CD4-positive, alpha-beta T cell treated with Interleukin-17A for 4 hours (primary cell): ENCODE results near the gene ADRA2B.

Experiments used
- DNase-seq: peaks from one replicate; pipeline ENCODE4 v3.0.0-alpha.2; 2020; ENCODE audit warnings: mixed read lengths

Gene ADRA2B

DNA sequence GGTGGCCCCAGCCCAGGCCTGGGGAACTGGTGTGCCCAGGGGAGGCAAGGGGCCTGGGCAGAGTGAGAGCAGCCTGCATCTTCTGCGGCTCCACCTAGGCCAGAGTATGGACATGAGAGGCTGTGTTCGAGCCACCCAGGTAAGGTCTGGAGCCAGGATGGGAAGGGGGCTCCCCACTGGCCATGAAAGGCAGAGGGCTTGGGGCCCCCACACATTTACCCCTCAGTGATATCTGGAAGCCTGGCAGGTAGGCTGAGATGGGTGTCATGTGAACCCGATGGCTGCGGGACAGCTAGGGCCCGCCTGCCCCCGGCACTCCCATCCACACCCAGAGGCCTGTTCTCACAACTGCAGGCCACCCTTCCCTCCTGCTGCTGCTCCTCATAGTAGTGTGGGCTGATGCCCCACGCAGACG is 13.2 kb downstream of the ADRA2B start:
- no peak for DNase-seq

DNA sequence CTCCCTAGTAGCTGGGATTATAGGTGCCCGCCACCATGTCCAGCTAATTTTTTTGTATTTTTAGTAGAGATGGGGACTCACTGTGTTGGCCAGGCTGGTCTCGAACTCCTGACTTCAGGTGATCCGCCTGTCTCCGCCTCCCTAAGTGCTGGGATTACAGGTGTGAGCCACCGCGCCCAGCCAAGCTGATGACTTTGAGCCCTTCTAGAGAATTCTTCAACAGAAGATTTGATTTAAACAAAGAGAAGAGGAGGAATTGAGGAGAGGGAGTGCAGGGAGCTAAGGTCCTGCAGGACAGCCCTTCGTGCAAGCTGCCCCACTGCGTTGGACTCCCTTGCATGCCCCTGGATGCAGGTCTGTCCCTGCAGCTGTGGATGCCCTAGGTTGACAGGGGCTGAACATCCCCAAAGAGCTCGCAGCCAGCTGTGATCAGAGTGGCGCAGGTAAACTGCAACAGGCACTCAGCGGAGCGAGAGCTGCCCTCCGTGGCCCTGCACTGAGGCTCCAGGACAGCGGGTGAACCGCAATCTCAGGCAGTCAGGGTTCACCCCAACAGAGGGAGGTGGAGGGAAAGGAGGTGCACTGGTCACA is 13.7 kb downstream of the ADRA2B start:
- no peak for DNase-seq

DNA sequence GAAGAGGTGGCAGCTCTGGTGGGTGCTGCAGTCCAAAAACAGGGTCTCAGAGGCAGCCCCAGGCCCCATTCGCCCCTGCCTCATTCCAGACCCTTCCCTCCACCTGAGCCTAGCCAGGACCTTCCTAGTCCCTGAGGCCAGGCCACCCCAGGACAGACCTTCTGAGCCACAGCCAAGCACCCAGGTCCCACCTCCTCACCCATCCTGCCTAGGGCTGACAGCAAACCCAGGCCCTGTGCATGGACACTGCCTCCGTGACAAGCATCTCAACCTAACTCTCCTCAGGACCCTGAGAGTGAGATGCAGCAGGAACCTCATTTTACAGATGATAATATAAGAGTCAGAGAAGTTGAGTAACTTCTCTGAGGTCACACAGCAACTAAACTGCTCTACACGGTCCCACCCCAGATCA is 15.5 kb downstream of the ADRA2B start:
- no peak for DNase-seq

DNA sequence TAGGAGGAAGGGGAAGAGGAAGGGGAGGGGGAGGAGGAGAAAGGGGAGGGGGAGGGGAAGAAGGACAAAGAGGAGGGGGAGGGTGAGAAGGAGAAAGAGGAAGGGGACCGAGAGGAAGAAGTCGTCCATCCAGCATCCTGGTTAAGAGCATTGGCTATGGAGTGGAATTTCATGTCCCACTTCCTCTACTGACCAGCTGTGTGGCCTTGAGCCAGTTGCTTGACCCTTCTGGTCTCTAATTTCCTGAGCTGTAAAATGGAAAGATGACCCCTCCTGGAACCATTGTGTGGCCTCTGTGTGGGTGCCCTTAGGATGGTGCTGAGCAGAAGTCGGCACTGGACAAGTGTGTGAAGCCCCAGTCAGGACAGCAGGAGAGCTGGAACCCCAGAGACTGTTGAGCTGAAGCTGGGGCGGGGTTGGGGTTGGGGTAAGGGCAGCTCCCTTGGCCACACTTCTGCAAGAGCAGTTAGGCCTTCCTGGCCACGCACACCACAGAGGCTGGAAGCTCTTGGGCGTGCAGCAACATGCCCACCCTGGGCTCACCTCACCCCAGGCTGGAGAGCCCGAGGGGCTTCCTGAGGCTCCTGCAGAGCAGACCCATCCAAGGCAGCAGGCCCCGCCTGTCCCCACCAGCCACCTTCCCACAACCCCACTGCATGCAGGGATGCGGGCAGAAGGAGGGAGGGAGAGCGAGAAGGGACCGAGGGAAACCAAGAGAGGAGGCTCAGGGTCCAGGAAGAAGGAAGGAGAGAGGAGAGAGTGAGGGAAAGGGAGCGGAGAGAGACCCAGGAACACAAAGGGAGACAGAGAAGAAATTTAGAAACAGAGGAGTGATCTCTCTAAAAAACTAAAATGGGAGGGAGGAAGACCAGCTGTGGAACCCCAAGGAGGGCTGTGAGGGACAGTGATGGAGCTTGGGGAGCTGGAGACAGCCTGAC is 16.2 kb downstream of the ADRA2B start:
- no peak for DNase-seq

DNA sequence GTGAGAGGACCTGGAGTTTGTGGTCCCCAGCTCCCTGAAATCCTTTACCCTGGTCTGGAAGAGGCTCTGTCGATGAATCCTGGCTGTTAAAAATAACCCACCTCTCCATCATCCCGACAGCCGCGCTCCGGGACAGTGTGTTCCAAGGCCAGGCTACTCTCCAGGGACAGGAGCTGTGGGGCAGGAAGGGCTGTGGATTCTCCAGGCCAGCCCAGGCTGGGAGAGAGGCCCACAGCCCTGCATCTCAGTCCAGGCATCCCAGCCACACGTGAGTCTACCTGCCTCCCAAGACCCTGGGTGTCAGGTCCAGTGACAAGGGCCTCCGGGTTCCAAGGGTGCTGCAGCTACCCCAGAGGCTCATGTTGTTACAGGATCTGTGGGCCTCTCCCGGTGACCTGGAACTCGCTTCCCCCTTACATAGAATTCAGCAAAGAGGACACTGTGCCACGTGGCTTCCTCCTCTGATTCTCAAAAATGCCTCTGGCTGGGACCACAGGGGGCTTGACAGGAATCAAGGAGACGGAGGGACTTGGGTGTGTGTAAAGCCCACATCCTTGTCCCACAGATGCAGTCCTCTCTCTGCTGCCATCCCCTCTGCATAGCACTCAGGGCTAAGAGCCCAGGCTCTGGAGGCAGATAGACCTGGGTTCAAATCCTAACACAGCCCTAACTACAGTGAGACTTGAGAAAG is 17.3 kb downstream of the ADRA2B start:
- DNase-seq, result no peak

DNA sequence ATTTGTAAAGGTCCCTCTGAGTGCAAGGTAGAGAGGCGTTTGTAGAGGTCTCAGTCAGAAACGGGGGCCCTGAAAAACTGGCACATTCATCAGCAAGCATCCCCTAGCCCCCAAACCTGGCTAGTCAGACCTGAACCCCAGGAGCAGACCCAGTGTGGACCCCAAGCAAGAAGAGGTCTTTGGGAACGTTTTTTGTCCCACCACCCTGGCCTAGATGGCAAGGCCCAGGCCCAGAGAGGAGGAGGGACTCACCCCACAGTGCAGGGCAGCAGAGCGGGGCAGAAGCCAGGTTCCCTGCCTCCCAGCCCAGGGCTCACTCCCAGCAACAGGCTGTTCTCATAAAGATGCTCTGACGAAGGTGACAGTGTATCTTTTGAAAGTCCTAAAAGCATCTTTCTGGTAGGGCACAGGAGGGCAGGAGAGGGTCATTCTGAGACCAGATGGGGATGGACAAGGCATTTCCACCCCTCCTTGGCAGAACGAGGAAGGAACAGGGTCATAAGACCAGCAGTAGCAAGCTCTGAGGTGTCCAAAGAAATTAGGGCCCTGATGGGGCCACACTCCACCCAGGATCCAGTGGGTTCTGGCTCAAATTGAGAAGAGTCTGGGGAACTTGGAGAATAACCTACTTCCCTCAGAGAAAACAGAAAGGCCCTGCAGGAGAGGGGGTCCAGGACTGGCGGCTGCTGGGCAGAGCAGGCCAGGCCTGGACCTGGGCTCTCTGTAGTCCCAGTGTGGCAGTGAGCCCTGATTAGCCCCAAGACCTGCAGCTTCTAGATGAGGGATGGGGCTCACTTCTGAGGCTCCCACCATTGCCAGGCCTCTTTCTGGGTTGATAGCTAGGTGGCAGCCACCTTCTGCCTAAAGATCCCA is 18.2 kb downstream of the ADRA2B start:
- no peak for DNase-seq

DNA sequence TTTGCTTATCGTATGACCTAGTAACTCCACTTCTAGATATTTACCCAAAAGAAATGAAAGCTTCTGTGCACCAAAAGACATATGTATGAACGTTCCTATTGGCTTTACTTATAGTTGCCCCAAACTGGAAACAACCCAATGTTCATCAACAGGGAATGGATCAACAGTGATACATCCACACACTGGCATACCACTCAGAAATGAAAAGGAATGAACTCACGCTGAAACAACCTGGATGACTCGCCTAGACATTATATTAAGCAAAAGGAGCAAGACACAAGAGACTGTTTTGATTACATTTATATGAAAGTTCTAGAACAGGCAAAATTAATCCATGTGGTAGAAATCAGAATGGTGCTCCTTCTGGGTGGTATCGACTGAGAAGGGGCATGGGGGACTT is 18.9 kb downstream of the ADRA2B start:
- no peak for DNase-seq

DNA sequence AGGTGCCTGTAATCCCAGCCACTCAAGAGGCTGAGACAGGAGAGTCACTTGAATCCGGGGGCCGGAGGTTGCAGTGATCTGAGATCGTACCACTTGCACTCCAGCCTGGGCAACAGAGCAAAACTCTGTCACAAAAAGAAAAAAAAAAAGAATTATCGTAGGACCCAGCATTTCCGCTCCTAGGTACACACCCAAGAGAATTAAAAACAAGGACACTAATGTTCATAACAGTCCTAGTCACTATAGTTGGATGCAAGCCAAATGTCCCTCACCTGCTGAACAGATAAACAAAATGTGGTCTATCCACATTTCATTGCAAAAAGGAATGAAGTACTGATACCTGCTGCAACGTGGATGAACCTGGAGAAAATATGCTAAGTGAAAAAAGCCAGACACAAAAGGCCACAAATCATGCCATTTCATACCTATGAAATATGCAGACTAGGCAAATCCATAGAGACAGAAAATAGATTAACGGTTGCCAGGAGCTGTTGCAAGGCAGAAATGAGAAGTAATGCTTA is 21.2 kb downstream of the ADRA2B start:
- DNase-seq, result no peak

DNA sequence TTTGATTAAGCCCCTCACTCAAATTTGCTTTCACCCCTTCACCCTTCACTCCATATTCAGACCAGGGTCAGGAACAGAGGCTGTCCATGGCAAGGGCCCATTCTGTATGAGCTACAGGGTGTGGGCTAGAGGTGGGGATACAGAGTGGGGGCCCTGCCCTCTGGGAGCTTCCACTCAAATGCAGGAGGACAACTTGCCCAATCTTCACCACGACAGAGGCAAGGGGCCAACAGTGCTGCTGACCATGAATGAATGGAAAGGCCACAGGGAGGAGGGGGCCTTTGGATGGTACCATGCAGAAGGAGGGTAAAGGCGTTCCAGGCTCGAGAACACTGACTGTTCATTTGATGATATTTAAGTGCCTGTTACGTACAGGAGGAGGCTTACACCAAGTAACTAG is 22.8 kb downstream of the ADRA2B start:
- no peak for DNase-seq

DNA sequence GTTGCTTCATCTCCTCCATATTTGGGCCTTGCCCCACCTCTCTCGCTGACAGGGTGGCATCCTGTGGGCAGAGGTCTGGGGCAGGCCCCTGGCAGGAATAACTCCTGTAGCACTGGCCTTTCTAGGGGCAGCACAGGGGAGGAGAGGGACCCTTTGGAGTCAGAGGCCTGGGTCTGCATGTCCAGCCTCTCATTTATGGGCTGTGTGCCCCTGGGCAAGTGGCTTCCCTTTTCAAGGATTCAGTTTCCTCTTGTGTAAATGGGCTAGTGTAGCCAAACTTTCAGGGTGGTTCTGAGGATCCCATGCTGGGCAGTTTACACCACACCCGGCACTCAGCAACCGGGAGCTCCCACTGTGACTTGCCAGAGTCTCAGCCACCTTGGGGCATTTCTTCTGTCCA is 23.4 kb downstream of the ADRA2B start:
- DNase-seq, result no peak

DNA sequence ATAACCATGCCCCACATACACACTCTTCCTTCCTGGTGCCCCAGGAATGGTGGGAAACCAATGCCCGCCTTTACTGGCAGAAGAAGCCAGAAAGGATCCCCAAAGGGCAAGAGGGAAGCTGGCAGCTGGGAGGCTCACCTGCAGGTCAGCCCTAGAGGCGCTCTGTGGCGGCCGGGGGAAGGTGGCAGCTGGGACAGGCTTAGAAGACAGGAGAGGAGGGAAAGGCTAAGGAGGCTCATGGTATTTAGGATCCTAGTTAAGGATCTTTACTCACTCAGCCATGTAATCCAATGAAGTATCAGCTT is 23.8 kb downstream of the ADRA2B start:
- no peak for DNase-seq

DNA sequence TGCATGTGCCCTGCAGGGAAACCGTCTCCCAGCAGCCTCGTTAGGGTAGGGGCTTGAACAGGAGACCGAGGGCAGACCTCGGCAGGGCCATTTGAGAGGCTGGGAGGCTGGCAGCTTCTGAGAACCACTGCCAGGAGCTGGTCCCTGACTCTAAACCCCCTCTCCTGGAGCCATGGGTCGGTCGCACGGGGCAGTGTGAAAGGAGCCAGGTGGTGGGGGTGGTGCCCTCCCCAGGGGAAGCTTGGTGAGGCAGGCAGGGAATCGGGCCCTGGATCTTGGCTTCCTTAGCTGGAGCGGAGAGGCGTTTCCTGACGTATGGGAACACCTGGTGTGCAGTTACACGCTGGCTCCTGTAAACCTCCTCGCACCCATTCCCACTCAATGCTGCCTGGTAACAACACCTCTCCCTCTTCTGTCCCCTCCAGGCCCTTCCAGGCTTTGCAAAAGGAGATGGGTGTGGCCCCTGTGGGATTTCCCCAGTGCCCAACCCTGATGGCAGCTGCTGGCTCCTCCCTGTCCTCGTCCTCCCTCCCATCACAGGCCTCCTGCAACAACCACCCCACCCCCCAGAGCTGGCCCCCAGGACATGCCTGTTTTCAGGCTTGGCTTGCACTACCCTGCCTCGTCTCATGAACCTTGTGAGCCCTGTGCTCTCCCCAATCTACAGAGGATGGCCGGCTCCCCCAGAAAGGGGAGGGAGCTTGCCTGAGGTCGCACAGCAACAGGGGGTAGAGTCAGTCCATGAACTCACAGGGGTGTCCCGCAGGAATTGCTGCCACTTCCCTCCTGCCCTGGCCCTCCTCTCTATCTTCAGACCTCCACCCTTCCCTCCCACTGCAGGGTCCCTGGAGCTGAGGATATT is 24.4 kb downstream of the ADRA2B start:
- DNase-seq, result no peak

DNA sequence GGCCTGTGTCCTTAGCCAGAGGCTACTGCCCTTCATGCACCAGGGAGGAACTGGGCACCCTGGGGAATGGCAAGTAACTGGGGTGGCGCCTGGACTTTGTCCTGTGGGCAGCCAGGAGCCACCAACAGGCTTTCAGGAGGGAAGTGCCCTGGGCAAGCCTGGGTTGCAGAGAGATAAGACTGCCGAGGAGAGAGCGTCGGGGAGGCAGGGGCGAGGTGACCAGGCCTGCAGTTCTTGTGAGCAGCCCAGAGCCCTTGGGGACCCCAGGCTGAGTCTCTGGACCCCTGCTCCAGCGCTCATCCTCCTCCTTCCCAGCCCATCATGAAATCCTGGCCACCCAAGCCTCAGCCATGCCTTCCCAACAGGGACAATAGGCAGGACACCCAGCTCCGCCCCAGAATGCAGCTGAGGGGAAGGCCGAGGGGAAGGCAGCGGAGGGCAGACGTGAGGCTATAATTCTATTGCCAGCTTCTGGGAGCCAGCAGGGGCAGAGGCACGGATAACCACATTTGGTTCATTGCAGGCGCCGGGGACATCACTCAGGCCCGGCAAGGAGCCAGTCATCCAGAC is 25.1 kb downstream of the ADRA2B start:
- DNase-seq, result no peak

DNA sequence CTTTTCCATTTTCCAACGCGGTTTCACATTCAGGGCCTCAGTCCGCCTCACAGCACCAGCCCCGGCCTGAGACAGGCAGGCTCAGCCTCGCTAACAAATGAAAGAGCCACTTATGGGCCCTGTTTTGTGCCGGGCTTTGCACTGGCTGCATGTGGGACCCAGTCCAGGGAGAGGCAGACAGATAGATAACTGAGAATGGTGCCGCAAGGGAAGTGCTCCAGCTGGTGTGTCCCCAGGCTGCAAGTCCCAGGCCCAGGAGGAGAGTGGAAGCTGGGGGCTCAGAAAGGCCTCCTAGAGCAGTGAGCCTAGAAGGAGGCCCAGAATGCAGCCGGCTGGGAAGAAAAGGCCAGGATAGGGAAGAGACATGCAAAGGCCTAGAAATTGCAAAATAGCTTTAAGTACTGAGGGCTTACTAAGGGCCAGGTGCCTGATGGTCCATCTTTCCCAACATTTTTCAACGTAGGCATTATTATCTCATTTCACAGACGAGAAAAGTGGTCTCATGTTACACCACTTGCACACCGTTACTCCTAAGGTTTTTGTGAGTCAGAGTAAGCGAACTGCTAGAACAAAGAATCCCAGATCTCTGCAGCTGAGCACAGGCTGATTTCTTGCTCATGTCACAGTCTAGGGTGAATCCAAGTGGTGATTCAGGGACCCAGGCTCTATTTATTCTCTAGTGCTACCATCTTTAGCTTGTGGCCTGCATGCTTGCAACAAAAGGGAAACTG is 26.0 kb downstream of the ADRA2B start:
- no peak for DNase-seq

DNA sequence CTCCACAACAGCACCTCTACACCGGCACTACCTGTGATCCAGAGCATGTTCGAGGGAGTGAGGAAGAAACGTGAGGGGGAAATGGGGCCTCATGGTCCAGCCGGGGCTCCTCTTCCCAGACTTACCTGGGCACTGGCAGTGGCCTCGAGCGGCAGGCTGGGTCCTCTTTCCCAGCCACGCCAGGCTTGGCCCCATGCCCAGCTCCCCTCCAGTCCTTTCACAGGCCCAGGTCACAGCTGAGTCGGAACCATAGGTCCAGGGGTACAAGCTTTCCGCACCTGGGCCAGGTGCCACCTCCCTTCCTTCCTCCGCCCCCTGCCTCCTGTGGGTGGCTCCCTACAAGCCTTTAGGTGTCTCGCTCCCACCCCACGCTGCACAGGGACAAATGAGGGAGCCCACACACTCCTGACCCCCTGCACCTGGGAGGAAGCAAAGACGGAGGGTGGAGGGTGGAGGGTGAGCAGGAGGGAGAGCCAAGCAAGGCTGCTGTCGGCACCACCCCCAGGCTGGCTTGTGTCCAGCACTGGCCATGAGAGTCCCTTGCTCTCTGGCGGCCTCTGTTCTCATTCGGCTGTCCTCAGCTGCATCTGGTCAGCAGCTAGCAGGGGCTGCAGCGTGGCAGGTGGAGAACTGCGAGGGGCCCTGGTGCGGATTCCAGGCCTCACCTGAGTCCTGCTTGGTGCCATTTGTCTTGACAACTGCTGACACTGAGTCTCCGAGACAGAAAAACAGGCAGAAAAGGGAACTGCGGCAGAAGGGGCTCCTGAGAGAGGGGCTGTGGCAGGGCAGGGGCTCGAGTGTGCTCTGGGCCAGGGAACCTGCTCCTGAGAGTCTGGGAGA is 26.8 kb downstream of the ADRA2B start:
- no peak for DNase-seq

DNA sequence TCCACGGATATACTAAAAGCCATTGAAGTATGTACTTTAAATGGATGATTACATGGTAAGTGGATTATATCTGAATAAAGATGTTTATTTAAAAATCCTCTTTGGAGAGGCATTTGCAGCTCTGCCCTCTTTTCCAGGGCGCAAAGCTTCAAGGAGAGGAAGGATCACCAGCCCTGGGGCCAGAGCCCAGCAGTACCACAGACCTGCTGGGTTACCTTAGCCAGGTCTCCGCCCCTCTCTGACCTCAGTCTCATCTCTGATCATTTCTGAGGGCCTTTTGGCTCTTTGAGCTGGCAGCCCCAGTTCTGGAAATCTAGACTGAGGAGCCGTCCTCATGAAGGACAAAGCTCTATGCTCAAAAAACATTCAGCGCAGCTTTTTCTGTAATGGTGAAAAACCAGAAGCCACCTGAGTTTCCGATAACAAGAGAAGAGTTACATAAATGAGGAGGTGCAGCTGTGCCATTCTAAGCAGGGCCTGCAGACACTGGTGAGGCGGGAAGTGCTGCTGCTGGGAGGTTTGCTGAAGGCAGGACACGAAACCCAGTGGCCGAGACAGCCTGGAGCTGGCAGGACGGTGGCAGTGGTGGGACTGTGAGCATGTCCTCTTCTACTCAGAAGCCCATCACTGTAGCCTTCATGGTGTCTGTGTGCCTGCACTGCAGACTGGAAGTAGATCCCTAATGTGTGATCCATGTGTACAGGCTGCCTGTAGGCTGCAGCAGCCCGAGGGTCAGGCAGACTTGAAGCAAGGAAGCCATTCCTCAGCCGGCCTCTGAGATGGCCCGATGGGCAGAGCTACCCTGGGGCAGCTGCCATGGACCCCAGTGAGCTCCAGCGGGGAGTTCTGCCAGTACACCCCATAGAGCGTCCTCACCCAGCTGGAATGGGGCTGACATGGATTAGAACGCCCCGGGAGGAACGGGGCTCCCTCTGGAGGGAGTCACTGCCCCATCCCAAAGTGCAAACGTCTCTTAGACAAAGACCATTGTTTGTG is 27.7 kb downstream of the ADRA2B start:
- no peak for DNase-seq

DNA sequence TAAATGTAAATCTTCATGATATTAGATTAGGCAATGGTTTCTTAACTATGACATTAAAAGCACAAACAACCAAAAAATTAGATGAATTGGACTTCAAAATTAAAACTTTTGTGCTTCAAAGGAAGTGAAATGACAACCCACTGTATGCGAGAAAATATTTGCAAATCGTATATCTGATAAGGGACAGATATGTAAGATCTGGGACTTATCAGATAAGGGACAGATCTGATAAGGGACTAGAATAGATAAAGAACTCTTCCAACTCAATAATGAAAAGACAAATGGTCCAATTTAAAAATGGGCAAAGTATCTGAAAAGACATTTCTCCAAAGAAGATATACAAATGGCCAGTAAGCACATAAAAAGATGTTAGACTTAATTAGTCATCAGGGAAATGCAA is 29.2 kb downstream of the ADRA2B start:
- DNase-seq, result no peak
